C4-2B (cell line): ENCODE measurements around the gene ACE.

Experiments used
- ZFX ChIP-seq: fragments of 450-650 bp; IDR thresholded peaks from 2 replicates; pipeline ENCODE4 v1.6.1; 2017
- TF ChIP-seq, protein P1 (sequence below): fragments of 450-650 bp; conservative IDR thresholded peaks from 2 replicates; pipeline ENCODE4 v1.5.1; 2017; ENCODE audit warnings: mild to moderate bottlenecking

DNA sequence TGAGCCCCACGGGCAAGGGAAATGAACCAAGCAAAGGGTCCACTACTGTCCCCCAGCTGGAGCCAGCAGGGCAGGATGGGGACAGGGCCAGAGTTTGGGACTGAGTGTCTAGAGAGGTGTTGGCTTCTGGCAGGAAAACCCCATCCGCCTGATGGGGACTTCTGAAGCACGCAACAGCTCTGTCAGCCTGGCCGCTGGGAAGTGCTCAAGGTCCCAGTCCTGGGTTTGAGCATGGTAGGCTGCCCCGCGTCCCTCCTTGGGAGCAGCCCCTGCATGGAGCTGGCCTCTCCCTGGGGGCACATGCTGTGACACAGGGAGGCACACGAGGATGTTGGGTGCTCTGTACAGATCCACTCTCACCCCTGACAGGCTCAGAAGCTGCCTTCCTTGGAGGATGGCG, 14.6 kb downstream of the ACE start:
- TF ChIP-seq, protein P1, sequence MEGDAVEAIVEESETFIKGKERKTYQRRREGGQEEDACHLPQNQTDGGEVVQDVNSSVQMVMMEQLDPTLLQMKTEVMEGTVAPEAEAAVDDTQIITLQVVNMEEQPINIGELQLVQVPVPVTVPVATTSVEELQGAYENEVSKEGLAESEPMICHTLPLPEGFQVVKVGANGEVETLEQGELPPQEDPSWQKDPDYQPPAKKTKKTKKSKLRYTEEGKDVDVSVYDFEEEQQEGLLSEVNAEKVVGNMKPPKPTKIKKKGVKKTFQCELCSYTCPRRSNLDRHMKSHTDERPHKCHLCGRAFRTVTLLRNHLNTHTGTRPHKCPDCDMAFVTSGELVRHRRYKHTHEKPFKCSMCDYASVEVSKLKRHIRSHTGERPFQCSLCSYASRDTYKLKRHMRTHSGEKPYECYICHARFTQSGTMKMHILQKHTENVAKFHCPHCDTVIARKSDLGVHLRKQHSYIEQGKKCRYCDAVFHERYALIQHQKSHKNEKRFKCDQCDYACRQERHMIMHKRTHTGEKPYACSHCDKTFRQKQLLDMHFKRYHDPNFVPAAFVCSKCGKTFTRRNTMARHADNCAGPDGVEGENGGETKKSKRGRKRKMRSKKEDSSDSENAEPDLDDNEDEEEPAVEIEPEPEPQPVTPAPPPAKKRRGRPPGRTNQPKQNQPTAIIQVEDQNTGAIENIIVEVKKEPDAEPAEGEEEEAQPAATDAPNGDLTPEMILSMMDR = no peak
- no peak for TF ChIP-seq ZFX
